GM10266 (cell line): ENCODE measurements around the gene CHEK1.
"Not testable (repeated sequence)": the region's sequence is repeated elsewhere in the genome, so short reads cannot be mapped to it uniquely, and the experiment has no call there.

Experiments
- DNase-seq: peaks from one replicate; pipeline ENCODE4 v3.0.0; 2012; ENCODE audit errors: extremely low spot score
- TF ChIP-seq, protein P1 (sequence below): IDR thresholded peaks from 2 replicates; pipeline ENCODE4 v1.5.1; 2012; ENCODE audit warnings: mild to moderate bottlenecking, low read depth; ENCODE audit not compliant: control insufficient read depth, insufficient read depth; ENCODE audit errors: missing control alignments

CHEK1 gene

DNA sequence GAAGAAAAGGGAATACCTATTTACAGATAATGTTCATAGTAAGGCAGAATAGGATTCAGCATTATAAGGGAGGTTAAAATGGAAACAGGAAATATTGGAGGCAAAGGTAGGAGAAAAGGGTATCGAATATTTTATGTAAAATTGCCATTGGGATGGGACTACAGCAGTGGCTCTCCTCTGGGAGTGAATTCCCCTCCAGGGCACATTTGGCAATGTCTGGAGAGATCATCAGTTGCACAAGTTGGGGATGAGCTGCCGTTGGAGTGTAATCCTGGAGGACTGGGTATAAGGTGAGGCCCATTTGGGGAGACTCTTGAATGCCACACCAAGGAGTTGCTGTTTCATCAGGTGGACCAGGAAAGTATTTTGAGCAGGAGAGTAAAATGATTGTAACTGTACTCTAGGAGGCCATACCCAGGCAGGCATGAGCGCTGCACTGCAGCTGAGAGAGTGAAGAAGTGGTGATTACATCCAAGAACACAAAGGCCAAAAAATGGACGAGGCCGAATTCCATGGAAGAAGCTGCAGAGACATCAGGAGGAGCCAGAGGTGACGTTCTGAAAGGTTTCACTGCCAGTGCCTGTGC lies 64.4 kb downstream of the CHEK1 start:
- no peak for DNase-seq
- TF ChIP-seq, protein P1, sequence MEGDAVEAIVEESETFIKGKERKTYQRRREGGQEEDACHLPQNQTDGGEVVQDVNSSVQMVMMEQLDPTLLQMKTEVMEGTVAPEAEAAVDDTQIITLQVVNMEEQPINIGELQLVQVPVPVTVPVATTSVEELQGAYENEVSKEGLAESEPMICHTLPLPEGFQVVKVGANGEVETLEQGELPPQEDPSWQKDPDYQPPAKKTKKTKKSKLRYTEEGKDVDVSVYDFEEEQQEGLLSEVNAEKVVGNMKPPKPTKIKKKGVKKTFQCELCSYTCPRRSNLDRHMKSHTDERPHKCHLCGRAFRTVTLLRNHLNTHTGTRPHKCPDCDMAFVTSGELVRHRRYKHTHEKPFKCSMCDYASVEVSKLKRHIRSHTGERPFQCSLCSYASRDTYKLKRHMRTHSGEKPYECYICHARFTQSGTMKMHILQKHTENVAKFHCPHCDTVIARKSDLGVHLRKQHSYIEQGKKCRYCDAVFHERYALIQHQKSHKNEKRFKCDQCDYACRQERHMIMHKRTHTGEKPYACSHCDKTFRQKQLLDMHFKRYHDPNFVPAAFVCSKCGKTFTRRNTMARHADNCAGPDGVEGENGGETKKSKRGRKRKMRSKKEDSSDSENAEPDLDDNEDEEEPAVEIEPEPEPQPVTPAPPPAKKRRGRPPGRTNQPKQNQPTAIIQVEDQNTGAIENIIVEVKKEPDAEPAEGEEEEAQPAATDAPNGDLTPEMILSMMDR = no peak

DNA sequence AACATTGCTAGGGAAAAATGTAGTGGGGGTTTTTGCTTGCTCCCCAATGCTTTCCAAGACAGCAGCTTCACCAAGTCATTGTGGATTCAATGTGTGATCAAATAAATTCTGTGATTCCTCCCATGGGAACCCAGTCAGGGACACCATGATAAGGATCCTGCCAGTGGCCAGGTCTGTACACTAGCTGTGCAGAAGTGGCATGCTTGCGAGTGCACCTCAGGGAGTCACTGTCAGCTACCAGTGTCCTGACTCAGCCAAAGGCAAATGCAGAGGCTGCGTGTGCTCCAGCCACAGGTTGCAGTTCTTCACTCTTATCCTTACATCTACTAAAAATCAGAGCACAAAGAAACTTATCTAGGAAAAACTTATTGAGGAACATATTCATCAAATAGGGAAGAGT lies 65.0 kb downstream of the CHEK1 start:
- TF ChIP-seq, protein P1 = no peak
- no peak for DNase-seq

DNA sequence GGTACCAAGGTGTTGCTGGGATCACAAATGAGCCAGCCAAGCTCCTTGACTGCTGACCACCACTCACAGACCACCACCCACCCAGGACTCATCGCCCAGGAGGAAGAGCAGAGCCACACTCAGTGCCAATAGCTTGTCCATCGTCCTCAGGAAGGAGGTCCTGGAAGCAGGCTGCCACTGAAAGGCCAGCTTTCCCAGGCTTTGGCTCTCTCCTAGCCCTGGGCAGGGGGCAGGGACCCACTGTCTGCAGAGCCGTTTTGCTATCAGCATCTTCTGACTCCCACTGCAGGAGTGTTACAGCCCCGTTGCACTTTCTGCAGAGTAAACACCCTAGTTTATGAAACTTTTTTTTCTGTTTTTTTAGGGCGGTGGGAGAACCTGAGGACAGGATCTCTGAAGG lies 67.9 kb downstream of the CHEK1 start:
- TF ChIP-seq, protein P1 = no peak
- no peak for DNase-seq

DNA sequence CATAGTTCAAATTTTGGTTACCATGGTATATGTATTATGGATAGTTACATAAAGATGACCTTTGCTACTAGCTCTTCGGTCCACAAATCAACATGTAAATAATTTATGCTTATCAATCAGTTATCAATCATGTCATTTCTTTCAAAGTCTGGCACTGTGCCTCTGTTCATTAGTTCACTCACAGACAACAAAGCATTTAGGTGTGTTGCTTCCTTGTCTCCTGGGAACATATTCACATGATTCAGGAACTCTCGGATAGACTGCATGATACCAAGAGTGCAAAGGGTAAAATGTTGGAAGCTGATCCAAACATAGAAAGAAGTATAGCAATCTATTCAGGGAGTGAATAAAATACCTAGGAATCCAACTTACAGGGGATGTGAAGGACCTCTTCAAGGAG lies 70.0 kb downstream of the CHEK1 start:
- TF ChIP-seq, protein P1 = no peak
- DNase-seq = no peak

DNA sequence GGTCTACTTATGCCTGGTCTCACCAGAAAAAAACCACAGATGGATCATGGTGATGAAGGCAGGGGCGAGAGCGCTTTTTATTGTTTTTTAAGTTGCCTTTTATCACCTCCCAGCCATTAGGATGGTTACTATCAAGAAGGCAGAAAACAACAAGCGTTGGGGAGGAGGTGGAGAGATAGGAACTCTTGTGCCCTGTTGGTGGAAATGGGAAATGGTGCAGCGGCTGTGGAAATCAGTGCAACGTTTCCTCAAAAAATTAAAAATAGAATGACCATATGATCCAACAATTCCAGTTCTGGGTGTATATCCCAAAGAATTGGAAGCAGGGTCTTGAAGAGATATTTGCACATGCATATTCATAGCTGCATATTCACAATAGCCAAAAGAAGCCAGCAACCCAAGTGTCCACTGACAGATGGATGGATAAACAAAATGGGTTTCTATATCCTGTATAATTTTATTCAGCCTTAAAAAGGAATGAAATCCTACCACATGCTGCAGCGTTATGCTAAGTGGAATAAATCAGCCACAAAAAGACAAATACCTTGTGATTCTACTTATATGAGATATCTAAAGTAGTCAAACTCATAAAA lies 76.2 kb downstream of the CHEK1 start:
- TF ChIP-seq, protein P1 = no peak
- no peak for DNase-seq

DNA sequence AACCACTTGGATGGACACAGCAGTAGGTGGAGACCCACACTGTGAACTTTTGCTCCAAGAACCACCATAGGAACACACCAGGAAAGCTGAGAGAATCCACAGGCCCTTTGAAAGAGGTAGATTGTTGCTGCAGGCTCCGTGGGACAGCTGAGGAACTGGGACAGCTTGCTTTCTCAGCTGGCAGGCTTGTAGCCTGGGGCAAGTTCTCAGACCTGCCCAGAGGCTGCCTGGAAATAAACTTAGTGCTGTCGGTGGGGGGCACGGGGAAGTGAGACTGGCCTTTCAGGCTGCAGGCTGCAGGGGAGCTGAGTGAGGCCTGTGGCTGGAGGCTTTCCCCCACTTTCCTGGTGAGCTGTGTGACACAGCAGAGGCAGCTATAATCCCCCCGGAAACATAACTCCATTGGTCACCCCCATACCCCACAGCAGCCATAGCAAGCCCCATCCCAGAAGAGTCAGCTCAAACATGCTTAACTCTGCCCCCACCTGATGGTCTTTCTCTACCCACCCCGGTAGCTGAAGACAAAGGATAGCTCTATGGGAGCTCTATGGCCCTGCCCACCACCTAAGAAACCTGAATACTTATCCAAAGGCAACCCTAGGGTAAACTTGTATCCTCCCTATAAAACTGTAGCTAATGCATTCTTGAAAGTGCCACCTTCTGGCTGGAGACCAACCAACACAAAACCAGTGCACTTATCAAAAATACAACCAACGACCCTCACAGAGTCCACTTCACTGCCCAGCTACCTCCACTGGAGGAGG lies 77.1 kb downstream of the CHEK1 start:
- TF ChIP-seq, protein P1 = no peak
- no peak for DNase-seq

DNA sequence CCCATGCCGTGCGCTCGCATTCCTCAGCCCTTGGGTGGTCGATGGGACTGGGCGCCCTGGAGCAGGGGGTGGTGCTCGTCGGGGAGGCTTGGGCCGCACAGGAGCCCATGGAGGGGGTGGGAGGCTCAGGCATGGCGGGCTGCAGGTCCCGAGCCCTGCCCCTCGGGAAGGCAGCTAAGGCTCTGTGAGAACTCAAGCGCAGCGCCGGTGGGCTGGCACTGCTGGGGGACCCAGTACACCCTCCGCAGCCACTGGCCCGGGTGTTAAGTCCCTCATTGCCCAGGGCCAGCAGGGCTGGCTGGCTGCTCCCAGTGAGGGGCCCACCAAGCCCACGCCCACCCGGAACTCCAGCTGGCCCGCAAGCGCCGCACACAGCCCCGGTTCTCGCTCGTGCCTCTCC lies 79.7 kb downstream of the CHEK1 start:
- not testable (repeated sequence) for DNase-seq
